IPS DF 6.9 (cell line): ENCODE measurements around the gene CAPN10.
A peak's percentile ranks its signal among the peaks of the same experiment; 100 is the strongest.

Experiments used
- DNase-seq: peaks from one replicate; pipeline ENCODE4 v3.0.0-alpha.2; 2013; ENCODE audit warnings: low read depth, low spot score
- H3K27ac ChIP-seq: one replicate; pipeline ENCODE4 v1.5.1; 2013; ENCODE audit warnings: low read length, control low read depth
- H3K27me3 ChIP-seq: 2 replicates; pipeline ENCODE4 v1.6.1; 2013; ENCODE audit warnings: mild to moderate bottlenecking, low read length; ENCODE audit not compliant: control insufficient read depth, insufficient read depth
- H3K36me3 ChIP-seq: 2 replicates; pipeline ENCODE4 v1.6.1; 2013; ENCODE audit warnings: low read length; ENCODE audit not compliant: control insufficient read depth, insufficient read depth
- H3K4me1 ChIP-seq: 2 replicates; pipeline ENCODE4 v1.6.1; 2013; ENCODE audit warnings: low read length; ENCODE audit not compliant: control insufficient read depth, insufficient read depth
- H3K4me3 ChIP-seq: 2 replicates; pipeline ENCODE4 v1.5.1; 2013; ENCODE audit warnings: mild to moderate bottlenecking, low read length
- H3K9me3 ChIP-seq: 2 replicates; pipeline ENCODE4 v1.6.1; 2013; ENCODE audit warnings: low read length, inconsistent platforms; ENCODE audit not compliant: control insufficient read depth, insufficient read depth
- WGBS: extraction: QIAGEN DNeasy Blood & Tissue Kit; methylation state at CpG from one replicate; pipeline ENCODE4 v1.1.7; 2013; ENCODE audit warnings: mixed read lengths, missing lambda C conversion rate; ENCODE audit not compliant: insufficient read length, insufficient coverage; 5-methylcytosine and 5-hydroxymethylcytosine counted together

Gene CAPN10

DNA sequence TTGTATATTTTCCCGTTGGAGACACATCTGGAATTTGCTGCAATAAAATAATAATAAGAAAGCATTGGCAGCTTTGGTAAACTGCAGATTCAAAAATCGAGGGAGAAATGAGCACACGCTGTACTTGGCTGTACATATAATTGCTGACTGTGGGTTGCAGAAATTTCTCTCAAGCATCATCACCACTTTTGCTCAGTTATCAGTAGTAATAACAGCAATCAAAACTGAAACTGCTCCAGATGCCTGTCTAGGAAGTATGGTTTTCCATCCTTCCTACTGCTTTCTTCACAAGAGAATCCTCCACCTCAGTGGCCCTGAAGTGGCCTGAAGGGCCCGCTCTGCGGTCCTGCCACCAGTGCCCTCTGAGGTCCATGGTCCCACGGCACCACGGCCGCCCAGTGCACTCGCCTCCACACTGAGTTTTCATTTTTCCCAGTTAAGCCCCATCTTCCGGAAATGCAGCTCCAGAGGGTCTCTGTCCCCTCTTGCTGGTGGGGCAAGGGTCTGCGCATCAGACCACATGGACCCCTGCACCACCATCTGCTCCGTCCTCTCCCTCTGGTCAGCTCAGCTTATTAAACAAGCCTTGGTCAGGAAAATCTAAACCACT, 22.5 kb upstream of the CAPN10 start:
- Histone ChIP-seq H3K9me3 (no peaks in the 10 kb centered on the region), H3K27me3 (peaks cover 12% of the 10 kb centered on the region), H3K4me1 (peaks cover 15% of the 10 kb centered on the region), H3K36me3 (no peaks in the 10 kb centered on the region), H3K27ac (no peak overlapping the region), H3K4me3 (no peak overlapping the region)
- no CpG with 5 or more reads among the region's 12 CpGs for WGBS
- no peak for DNase-seq

DNA sequence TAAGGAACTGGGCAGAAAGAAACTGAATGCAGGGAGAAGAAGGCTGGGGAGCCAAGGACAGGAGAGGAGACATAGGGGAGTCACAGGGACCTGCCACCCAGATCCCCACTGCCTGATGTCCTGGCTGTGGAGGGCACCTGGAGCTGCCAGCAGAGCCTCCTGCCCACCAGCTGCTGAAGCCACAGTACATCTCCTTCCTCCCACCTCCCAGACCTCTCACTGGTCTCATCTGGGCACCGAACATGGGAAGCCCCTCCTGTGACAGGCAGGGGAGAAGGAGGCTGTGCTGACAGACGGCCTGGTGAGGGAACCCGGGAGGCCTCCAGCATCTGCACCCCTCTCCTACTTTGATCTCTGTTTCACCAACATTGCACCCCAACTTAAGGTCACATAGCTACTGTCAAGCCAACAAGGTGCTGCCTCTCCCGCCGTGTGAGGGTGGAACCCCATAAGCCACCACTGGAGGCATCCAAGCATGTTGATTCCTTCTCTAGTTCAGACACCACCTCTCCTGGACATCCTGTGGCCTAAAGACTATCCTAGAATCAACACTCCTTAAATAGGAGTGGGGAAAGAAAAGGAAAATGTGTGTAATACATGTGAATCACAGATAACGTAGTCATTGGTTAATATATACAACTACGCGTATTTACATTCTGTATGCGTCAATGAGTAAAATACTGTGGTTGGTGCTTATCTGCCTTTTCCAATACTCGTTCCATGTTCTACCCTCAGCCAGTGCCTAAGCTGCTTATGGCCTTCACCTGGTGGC, 21.8 kb upstream of the CAPN10 start:
- WGBS = no CpG with 5 or more reads among the region's 10 CpGs
- peaks cover 19% of the 10 kb centered on the region for H3K27me3 ChIP-seq
- no peak overlapping the region for H3K4me3 ChIP-seq
- no peak overlapping the region for H3K27ac ChIP-seq
- no peak for DNase-seq
- H3K4me1 ChIP-seq = peaks cover 17% of the 10 kb centered on the region
- no peaks in the 10 kb centered on the region for H3K36me3 ChIP-seq
- H3K9me3 ChIP-seq = no peaks in the 10 kb centered on the region

DNA sequence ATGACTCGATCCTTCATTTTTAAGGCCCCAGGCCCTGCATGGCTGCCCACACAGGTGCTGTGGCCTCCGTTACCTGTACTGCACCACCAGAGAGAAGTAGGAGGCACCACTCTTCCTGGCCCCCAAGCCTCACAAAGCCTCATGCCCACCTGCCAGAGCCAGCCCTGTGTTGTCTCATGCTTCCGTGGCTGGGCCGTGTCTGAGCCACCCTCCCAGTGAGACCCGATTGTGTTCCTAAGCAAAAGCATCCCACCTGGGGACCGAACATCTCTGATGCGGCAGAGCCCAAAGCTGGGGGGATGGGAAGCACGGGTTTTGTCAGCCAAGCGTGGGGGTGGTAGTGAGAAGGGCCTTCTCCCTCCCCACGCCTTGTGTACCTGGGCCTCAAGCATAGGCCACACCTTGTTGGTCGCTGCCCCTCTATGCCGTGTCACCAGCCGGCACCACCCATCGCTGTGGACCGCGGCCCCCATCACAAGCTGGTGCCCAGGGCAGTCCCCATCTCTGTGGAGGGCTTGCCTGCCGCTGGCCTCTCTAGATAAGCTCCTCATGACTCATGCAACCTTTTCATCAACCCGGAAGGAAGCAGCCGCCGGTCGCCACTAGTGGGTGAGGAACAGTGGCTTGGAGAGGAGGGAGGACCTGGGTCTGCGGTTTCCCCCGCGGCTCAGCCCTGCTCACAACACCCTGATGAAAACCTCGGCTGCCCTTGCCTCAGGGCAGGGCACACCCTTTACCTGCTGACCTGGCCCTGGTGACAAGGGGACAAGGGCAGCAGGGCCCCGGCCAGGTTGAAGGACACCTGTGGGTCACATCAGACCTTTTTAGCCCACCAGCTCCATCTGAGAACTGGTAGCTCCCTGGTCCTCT, 21.0 kb upstream of the CAPN10 start:
- H3K9me3 ChIP-seq = no peaks in the 10 kb centered on the region
- no CpG with 5 or more reads among the region's 26 CpGs for WGBS
- H3K36me3 ChIP-seq = no peaks in the 10 kb centered on the region
- H3K4me3 ChIP-seq = no peak overlapping the region
- H3K27me3 ChIP-seq = peaks cover 19% of the 10 kb centered on the region
- H3K27ac ChIP-seq = no peak overlapping the region
- H3K4me1 ChIP-seq = peaks cover 17% of the 10 kb centered on the region
- DNase-seq = no peak

DNA sequence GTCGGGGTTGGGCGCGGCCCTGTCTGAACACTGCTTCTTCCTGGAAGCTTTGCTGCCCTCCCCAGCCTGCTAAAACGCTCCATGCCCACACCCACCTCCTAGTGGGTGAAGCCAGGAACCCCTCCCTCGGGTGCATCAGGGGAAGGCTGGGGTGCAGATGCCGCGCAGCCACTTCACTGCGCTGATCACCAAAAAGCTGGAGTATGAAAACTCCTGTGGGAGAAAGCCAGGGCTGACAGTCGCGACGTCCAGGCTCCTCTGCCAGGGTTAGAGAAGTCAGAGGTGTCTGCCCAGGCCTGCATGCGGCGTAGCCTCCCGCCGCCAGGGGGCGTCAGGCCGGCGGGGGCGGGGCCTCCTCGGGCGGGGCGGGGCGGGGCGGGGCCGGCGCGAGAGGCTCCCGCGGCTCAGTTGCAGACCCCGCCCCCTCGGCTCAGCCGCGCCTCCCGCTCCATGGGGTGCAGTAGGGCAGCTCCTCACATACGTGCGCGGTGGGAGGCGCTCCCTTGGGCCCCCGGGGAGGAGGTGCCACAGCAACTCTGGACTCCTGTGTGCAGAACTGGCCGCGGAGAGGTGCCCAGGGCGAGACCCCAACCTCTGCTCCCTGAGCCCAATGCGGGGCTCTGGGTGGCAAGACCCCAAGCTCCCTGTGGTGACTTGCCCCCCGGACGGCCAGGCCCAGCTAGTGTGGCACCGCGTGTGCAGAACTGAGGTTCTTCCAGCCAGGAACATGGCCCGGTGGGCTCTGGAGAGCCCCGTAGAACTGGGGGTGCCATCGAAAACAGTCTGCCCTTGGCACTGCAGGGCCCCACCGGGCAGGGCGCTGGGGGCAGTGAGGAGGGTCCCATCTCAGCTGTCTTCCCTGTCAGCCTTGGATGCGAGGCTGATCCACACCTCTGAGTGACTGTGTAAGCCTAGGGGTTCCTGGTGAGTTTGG, 20.1 kb upstream of the CAPN10 start:
- no CpG with 5 or more reads among the region's 53 CpGs for WGBS
- no peak for DNase-seq
- no peak overlapping the region for H3K4me3 ChIP-seq
- no peak overlapping the region for H3K27ac ChIP-seq
- no peaks in the 10 kb centered on the region for H3K36me3 ChIP-seq
- H3K4me1 ChIP-seq = peaks cover 17% of the 10 kb centered on the region
- H3K9me3 ChIP-seq = no peaks in the 10 kb centered on the region
- peaks cover 19% of the 10 kb centered on the region for H3K27me3 ChIP-seq

DNA sequence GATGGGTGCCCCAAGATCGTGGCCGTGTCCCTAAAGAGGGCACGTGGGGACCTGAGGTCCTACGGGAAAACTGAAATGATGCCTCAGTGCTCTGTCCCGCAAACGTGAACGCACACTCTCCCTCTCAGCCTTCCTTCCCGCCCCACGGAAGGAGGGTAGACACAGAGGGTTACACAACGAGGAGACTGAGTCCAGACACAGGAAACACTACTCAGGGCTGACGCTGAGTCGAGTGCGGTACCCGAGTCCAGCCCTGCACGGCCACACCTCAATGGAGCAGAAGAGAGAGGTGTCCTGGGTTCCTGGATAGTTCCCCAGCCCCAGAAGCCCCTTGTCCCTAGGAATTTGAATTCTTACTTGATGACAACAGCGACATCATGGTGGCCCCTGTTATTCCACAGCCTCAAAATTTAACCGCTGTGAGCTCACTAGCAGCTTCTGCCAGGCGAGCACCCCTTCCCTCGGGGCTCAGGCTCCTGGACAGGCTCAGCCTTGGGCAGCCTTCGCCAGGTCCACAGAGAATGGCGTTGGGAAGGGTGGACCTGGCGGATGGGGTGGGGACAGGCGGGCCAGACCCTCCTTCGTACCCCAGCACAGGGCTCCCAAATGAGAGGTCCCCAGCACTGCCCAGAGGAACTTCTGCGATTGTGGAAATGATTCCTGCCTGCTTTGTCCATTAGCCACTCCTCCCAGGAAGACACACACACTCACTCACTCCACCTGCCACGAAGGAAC, 19.2 kb upstream of the CAPN10 start:
- no peaks in the 10 kb centered on the region for H3K36me3 ChIP-seq
- no peak for DNase-seq
- no peaks in the 10 kb centered on the region for H3K9me3 ChIP-seq
- WGBS = no CpG with 5 or more reads among the region's 26 CpGs
- H3K27ac ChIP-seq = no peak overlapping the region
- peaks cover 17% of the 10 kb centered on the region for H3K4me1 ChIP-seq
- no peak overlapping the region for H3K4me3 ChIP-seq
- H3K27me3 ChIP-seq = peaks cover 19% of the 10 kb centered on the region

DNA sequence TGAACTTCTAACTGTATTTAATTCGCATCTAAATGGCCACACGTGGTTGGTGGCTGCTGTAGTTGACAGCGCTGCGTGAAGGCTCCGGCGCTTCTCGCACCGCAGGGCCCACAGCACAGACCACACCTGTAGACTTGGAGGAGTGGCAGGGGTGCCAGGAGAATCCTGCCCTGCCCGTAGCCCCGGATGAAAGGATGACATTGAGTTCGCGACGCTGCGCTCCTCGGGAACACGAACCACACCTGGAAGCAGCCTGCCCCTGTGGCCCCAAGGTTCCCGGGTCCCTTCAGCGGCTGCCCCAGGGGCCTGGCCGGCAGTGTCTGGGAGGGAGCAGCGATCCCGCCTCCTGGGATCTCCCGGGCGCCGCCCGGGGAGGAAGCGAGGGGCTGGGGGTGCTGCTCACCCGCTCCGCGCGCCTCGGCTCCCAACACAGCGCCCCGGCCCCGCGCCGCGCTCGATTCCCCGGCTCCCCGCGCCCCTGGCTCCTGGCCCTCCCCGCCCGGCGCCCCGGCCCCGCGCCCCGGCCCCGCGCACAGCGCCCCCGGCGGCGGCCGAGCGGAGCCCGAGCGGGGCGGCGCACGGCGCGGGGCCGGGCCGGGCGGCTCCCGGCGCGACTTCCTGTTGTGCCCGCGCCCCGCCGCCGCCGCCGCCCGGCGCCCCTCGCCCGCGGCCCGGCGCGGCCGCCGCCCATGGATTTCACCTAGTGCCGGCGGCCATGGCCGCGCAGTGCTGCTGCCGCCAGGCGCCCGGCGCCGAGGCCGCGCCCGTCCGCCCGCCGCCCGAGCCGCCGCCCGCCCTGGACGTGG, 18.5 kb upstream of the CAPN10 start, which contains the start of gene RNPEPL1:
RNPEPL1 (plus strand) TSS at position 613 of the 806 bp plus-strand sequence; CDS start at position 716, 103 bp downstream.
- Histone ChIP-seq H3K36me3 (no peaks in the 10 kb centered on the region), H3K4me3 (peak within 1 kb of the TSS; percentile 60; the same call in 1 of the 2 replicates), H3K4me1 (peaks cover 17% of the 10 kb centered on the region), H3K9me3 (no peaks in the 10 kb centered on the region), H3K27me3 (peaks cover 19% of the 10 kb centered on the region), H3K27ac (no peak within 1 kb of the TSS)
- no peak for DNase-seq
- no CpG with 5 or more reads among the region's 106 CpGs for whole genome bisulfite sequencing

DNA sequence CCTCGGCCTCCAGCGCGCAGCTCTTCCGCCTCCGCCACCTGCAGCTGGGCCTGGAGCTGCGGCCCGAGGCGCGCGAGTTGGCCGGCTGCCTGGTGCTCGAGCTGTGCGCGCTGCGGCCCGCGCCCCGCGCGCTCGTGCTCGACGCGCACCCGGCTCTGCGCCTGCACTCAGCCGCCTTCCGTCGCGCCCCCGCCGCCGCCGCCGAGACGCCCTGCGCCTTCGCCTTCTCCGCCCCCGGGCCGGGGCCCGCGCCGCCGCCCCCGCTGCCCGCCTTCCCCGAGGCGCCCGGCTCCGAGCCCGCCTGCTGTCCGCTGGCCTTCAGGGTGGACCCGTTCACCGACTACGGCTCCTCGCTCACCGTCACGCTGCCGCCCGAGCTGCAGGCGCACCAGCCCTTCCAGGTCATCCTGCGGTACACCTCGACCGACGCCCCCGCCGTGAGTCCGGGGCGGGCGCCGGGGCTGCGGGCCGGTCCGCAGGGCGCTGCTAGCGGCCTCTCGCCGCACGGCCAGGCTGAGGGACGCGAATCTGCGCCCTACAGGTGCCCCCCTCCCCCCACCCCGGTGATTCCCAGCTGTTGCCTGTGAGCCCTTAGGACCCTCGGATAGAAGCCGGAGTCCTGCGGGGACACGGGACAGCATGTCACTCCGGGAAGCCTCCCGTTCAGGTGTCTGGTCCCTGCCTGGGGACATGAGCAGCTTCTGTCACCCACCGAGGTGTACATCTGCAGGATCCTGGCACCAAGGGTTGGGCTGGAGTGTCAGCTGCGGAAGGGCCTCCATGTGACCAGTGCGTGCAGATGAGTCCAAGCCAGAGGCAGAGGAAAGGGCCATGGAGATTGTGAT, 17.6 kb upstream of the CAPN10 start:
- WGBS = no CpG with 5 or more reads among the region's 93 CpGs
- Histone ChIP-seq H3K9me3 (no peaks in the 10 kb centered on the region), H3K4me1 (peaks cover 17% of the 10 kb centered on the region), H3K27me3 (peaks cover 19% of the 10 kb centered on the region), H3K4me3 (peak overlapping the region; percentile 60; the same call in 1 of the 2 replicates), H3K36me3 (no peaks in the 10 kb centered on the region), H3K27ac (no peak overlapping the region)
- no peak for DNase-seq

DNA sequence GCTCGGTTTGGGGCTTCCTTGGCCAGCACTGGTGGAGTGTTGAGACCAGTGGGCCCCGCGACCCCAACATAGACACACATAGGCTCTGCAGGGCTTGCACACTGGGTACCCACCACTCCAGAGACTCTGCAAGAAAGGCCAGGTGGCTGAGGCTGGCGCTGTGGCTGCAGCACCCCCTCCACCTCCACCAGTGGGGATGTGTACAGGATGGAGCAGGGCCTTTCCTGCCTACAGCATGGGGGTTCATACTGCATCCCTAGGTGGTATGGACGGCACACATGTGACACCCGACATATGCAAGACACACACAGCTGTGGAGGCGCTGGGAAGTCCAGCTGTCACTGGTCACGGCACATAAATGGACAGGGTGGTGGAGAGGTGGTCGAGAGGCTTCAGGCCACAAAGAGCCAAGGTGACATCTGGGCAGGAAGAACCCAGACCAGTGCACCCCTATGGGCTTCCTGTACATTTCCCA, 17.0 kb upstream of the CAPN10 start:
- H3K27ac ChIP-seq = no peak overlapping the region

More for the DNA sequence above, 17.0 kb upstream of the CAPN10 start:
- DNase-seq = no peak
- WGBS = no CpG with 5 or more reads among the region's 9 CpGs
- Histone ChIP-seq H3K36me3 (no peaks in the 10 kb centered on the region), H3K4me1 (peaks cover 17% of the 10 kb centered on the region), H3K27me3 (peaks cover 19% of the 10 kb centered on the region), H3K9me3 (no peaks in the 10 kb centered on the region), H3K4me3 (no peak overlapping the region)
